GM12878 (cell line): ENCODE results near the gene PGBD5. TPM values are rescaled to one million over a fixed set of nuclear protein-coding genes. Genes with fewer than 3 reads are reported as not detected.

Source experiments
- ATAC-seq: fragments of 200-7000 bp; cut with Tn5 transposase; 3 replicates; pipeline ENCODE4 v1.9.1; 2020; ENCODE audit warnings: mild to moderate bottlenecking, moderate library complexity
- BruUV-seq: library from RNA; stranded (reverse); fragments of 400-500 nt; replicated peaks from 2 replicates; lab custom pipeline; 2021; lab: Mats Ljungman, UMichigan
- CTCF ChIA-PET: fragments of 300-600 bp; sonication (Branson Sonifier 250); formaldehyde crosslinking; extraction: SDS; loops from one replicate; lab custom pipeline; 2021; ENCODE audit warnings: inconsistent platforms; lab: Yijun Ruan, JAX
- POLR2A ChIA-PET: fragments of 350-600 bp; formaldehyde crosslinking; extraction: SDS; loops from one replicate; lab custom pipeline; 2021; ENCODE audit warnings: inconsistent platforms; lab: Charles Lee
- RAD21 ChIA-PET: fragments of 300-600 bp; sonication (Branson Sonifier 250); formaldehyde crosslinking; loops from one replicate; lab custom pipeline; 2023; ENCODE audit warnings: antibody characterized with exemption; ENCODE audit not compliant: unreplicated experiment; lab: Charles Lee
- SMC1A ChIA-PET: fragments of 300-600 bp; sonication (Branson Sonifier 250); formaldehyde crosslinking; loops from one replicate; lab custom pipeline; 2023; ENCODE audit not compliant: unreplicated experiment, uncharacterized antibody; lab: Charles Lee
- DNase-seq: peaks from one replicate; pipeline ENCODE4 v3.0.0-alpha.2; 2011; ENCODE audit warnings: low read depth, low spot score
- FAIRE-seq: peaks from 3 replicates; lab custom pipeline; 2011; peaks lifted over from hg19 to GRCh38; lab: Jason Lieb, UNC
- H2AFZ ChIP-seq: 2 replicates; pipeline ENCODE4 v1.6.0; 2011; ENCODE audit warnings: low read depth, low read length, control low read depth; ENCODE audit not compliant: control insufficient read depth
- H3K27ac ChIP-seq: 2 replicates; pipeline ENCODE4 v1.5.1; 2011; ENCODE audit warnings: control low read depth; ENCODE audit not compliant: control insufficient read depth, insufficient read depth
- H3K27me3 ChIP-seq, 2 experiments: replicated peaks in 1 of 2; 2 replicates each; pipeline versions ENCODE4 v1.6.0 to v1.6.1; 2011; ENCODE audit warnings: low read length in 1 of 2; ENCODE audit not compliant: control insufficient read depth in 2 of 2, insufficient read depth in 2 of 2
- H3K36me3 ChIP-seq, 2 experiments: 2 replicates each; pipeline ENCODE4 v1.5.1; 2011; ENCODE audit warnings: low read length in 1 of 2; ENCODE audit not compliant: control insufficient read depth in 2 of 2, insufficient read depth in 2 of 2
- H3K4me1 ChIP-seq: 2 replicates; pipeline ENCODE4 v1.6.1; 2011; ENCODE audit warnings: mild to moderate bottlenecking, low read length, moderate library complexity, mixed read lengths; ENCODE audit not compliant: control insufficient read depth, insufficient read depth
- H3K4me2 ChIP-seq: 2 replicates; pipeline ENCODE4 v1.6.0; 2011; ENCODE audit warnings: control low read depth; ENCODE audit not compliant: control insufficient read depth, insufficient read depth
- H3K4me3 ChIP-seq: fragments of 200-600 bp; sonication (generic); 2 replicates; pipeline ENCODE4 v1.5.1; 2016
- H3K79me2 ChIP-seq: 2 replicates; pipeline ENCODE4 v1.6.0; 2011; ENCODE audit warnings: low read length; ENCODE audit not compliant: control insufficient read depth, insufficient read depth
- H3K9ac ChIP-seq: 2 replicates; pipeline ENCODE4 v1.8.0; 2011; ENCODE audit warnings: low read length, control low read depth, mixed read lengths; ENCODE audit not compliant: control insufficient read depth, insufficient read depth
- H3K9me3 ChIP-seq: replicated peaks from 3 replicates; pipeline ENCODE4 v1.5.1; 2011; ENCODE audit warnings: mild to moderate bottlenecking, low read length; ENCODE audit not compliant: control insufficient read depth, insufficient read depth
- H4K20me1 ChIP-seq: 2 replicates; pipeline ENCODE4 v1.6.0; 2011; ENCODE audit not compliant: control insufficient read depth, insufficient read depth
- ATF7 ChIP-seq: fragments of 450-650 bp; IDR thresholded peaks from 2 replicates; pipeline ENCODE4 v1.6.1; 2016; ENCODE audit warnings: low read depth, mild to moderate bottlenecking
- DPF2 ChIP-seq: fragments of 450-650 bp; IDR thresholded peaks from 2 replicates; pipeline ENCODE4 v1.6.1; 2017; ENCODE audit warnings: mild to moderate bottlenecking
- MXI1 ChIP-seq: fragments of 150-350 bp; IDR thresholded peaks from 2 replicates; pipeline ENCODE4 v1.6.1; 2011; ENCODE audit warnings: low read depth, mild to moderate bottlenecking, inconsistent platforms, low read length, improper control_type of control experiment
- RB1 ChIP-seq: fragments of 450-650 bp; formaldehyde crosslinking; IDR thresholded peaks from 2 replicates; pipeline ENCODE4 v1.6.1; 2017; ENCODE audit warnings: mild to moderate bottlenecking, borderline replicate concordance
- SMAD1 ChIP-seq: fragments of 450-650 bp; IDR thresholded peaks from 2 replicates; pipeline ENCODE4 v1.6.1; 2018; ENCODE audit warnings: mild to moderate bottlenecking, low read depth; ENCODE audit not compliant: partially characterized antibody
- STAT3 ChIP-seq: IDR thresholded peaks from 2 replicates; pipeline ENCODE4 v1.6.1; 2011; ENCODE audit warnings: low read depth, low read length, improper control_type of control experiment
- TCF12 ChIP-seq: IDR thresholded peaks from 2 replicates; pipeline ENCODE4 v1.6.1; 2011; ENCODE audit warnings: low read depth, mild to moderate bottlenecking, low read length
- ZNF24 ChIP-seq: fragments of 450-650 bp; IDR thresholded peaks from 2 replicates; pipeline ENCODE4 v1.6.1; 2017; ENCODE audit warnings: antibody characterized with exemption, mild to moderate bottlenecking
- ZNF622 ChIP-seq: fragments of 450-650 bp; IDR thresholded peaks from 2 replicates; pipeline ENCODE4 v1.6.1; 2017; ENCODE audit warnings: mild to moderate bottlenecking, inconsistent platforms
- WGBS: methylation state at CpG from one replicate; pipeline ENCODE4 v1.1.6; 2016; ENCODE audit warnings: low lambda C conversion rate; ENCODE audit not compliant: insufficient replicate concordance, insufficient coverage; ENCODE audit errors: missing lambda C conversion rate; 5-methylcytosine and 5-hydroxymethylcytosine counted together
- in situ Hi-C: fragments of 300-500 bp; cut with MboI; formaldehyde crosslinking; loops from 9 replicates; pipeline ENCODE4 v1.14.3; 2018; ENCODE audit warnings: mixed read lengths
- intact Hi-C: fragments of 100-400 bp; cut with micrococcal nuclease; formaldehyde crosslinking; loops from one replicate; pipeline ENCODE4 v1.14.2; 2022; ENCODE audit not compliant: unreplicated experiment
- polyA plus RNA-seq, 11 experiments: library from polyadenylated mRNA; depleted of rRNA in 4 of 11; unstranded in 6 of 11; stranded (reverse) in 5 of 11; fragments of >200 nt; fragmentation: Nextera tagmentation in 4 of 11; fragmentation: Illumina TruSeq in 1 of 11; extraction: Ambion mirVana in 4 of 11; extraction: Trizol in 1 of 11; gene quantifications; 1 replicate in 1 of 11; 2 replicates in 10 of 11; pipeline versions ENCODE4 v1.2.1 to v1.2.3, GENCODE V29; 2011 to 2016; ENCODE audit warnings: inconsistent platforms in 2 of 11, missing spikeins in 2 of 11, low read depth in 1 of 11
- total RNA-seq, 4 experiments: library from RNA; depleted of rRNA in 3 of 4; stranded (reverse); fragments of >200 nt in 3 of 4; fragmentation: Illumina TruSeq in 1 of 4; extraction: Trizol in 1 of 4; gene quantifications; 2 replicates each; pipeline versions ENCODE4 v1.2.1 to v1.2.3, GENCODE V29; 2013 to 2021
- TF ChIP-seq, protein P1 (sequence below): IDR thresholded peaks from 2 replicates; pipeline ENCODE4 v1.6.1; 2012; ENCODE audit warnings: mild to moderate bottlenecking, low read depth, low read length
- TF ChIP-seq, protein P2 (sequence below): fragments of 450-650 bp; IDR thresholded peaks from 2 replicates; pipeline ENCODE4 v1.6.1; 2018; ENCODE audit warnings: borderline replicate concordance, mild to moderate bottlenecking; ENCODE audit not compliant: partially characterized antibody
- TF ChIP-seq, protein P3 (sequence below): IDR thresholded peaks from 2 replicates; pipeline ENCODE4 v1.6.1; 2011; ENCODE audit warnings: mild to moderate bottlenecking, low read depth, low read length, moderate library complexity; ENCODE audit not compliant: insufficient replicate concordance

PGBD5 gene
- total and polyA plus RNA-seq, 10 of the 15 experiments (the other 5 are each of a cell fraction or from before 2014, with no cell fraction given), result 0.03 TPM; not detected in 9

DNA sequence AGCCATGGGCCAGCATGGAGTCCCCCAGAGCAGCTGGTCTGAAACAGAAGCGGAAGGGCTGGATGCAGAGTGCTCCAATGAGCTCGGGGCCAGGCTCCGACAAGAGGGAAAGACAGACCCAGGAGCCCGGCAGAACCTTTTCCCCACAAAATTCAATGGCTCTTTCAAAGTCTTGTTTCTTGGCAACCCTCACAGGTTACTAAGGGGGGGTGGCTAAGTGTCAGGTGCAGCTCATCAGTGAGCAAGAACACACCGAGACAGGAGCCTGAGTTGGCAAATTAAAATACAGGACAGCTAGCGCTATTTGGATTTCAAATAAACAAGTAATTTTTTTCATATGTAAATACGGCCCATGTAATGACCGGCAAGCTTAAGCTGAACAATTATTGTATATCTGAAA is 27.3 kb downstream of the PGBD5 start:
- Histone ChIP-seq H3K79me2 (no peaks in the 10 kb centered on the region), H2AFZ (no peak overlapping the region), H3K4me1 (no peaks in the 10 kb centered on the region), H3K9me3 (no peaks in the 10 kb centered on the region), H3K36me3 (no peaks in the 10 kb centered on the region), H3K27ac (no peak overlapping the region), H3K9ac (no peak overlapping the region), H3K27me3 (no peaks in the 10 kb centered on the region; a peak in 1 of 4 replicates), H3K4me2 (no peak overlapping the region), H3K4me3 (no peak overlapping the region), H4K20me1 (no peaks in the 10 kb centered on the region)
- ChIA-PET RAD21 (no interaction called here), CTCF (no interaction called here), SMC1A (no interaction called here), POLR2A (no interaction called here)
- TF ChIP-seq STAT3 (no peak), RB1 (no peak)
- in situ Hi-C loops, result no loop called here
- ATAC-seq (no peak), FAIRE-seq (no peak), DNase-seq (no peak)
- no TSS peak for BruUV-seq
- intact Hi-C loops, result no loop called here
- WGBS, result 59% methylated on average over 8 of the region's 8 CpGs

DNA sequence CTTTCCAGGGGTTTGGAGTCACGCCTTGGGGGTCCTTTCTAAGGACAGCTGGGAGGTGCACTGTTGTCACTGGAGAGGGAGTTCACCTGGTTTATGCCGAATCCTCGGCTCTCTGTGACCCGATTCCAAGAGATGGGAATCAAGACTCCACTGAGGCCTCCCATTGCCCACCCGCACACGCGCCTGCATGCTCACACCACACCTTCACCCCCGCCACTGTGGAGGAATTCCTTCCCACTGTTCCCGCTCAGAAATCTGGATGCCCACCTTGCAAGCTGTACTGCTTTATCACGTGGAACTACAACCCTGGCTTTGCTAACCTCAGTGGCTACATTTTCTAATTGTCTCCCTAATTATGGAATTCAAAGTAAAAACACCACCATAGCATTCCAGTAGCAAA is 29.2 kb downstream of the PGBD5 start:
- 56% methylated on average over 10 of the region's 10 CpGs for WGBS
- H3K4me3 ChIP-seq, result no peak overlapping the region
- POLR2A ChIA-PET, result no interaction called here
- no peaks in the 10 kb centered on the region for H3K79me2 ChIP-seq
- in situ Hi-C loops (no loop called here), intact Hi-C loops (no loop called here)
- no peak overlapping the region for H3K9ac ChIP-seq
- H3K36me3 ChIP-seq, result no peaks in the 10 kb centered on the region
- SMC1A ChIA-PET, result no interaction called here
- RAD21 ChIA-PET, result no interaction called here
- no peaks in the 10 kb centered on the region for H4K20me1 ChIP-seq
- H3K27ac ChIP-seq, result no peak overlapping the region
- H3K4me1 ChIP-seq, result no peaks in the 10 kb centered on the region
- H3K9me3 ChIP-seq, result no peaks in the 10 kb centered on the region
- CTCF ChIA-PET, result no interaction called here
- no TSS peak for BruUV-seq
- no peak for FAIRE-seq
- no peak overlapping the region for H2AFZ ChIP-seq
- DNase-seq, result no peak
- no peak for ATAC-seq
- H3K27me3 ChIP-seq, result no peaks in the 10 kb centered on the region; a peak in 1 of 4 replicates
- H3K4me2 ChIP-seq, result no peak overlapping the region
- TF ChIP-seq ZNF24, result no peak
- no peak for TF ChIP-seq MXI1
- no peak for TF ChIP-seq DPF2
- no peak for TF ChIP-seq SMAD1
- TF ChIP-seq ZNF622, result no peak
- TF ChIP-seq, protein P1, sequence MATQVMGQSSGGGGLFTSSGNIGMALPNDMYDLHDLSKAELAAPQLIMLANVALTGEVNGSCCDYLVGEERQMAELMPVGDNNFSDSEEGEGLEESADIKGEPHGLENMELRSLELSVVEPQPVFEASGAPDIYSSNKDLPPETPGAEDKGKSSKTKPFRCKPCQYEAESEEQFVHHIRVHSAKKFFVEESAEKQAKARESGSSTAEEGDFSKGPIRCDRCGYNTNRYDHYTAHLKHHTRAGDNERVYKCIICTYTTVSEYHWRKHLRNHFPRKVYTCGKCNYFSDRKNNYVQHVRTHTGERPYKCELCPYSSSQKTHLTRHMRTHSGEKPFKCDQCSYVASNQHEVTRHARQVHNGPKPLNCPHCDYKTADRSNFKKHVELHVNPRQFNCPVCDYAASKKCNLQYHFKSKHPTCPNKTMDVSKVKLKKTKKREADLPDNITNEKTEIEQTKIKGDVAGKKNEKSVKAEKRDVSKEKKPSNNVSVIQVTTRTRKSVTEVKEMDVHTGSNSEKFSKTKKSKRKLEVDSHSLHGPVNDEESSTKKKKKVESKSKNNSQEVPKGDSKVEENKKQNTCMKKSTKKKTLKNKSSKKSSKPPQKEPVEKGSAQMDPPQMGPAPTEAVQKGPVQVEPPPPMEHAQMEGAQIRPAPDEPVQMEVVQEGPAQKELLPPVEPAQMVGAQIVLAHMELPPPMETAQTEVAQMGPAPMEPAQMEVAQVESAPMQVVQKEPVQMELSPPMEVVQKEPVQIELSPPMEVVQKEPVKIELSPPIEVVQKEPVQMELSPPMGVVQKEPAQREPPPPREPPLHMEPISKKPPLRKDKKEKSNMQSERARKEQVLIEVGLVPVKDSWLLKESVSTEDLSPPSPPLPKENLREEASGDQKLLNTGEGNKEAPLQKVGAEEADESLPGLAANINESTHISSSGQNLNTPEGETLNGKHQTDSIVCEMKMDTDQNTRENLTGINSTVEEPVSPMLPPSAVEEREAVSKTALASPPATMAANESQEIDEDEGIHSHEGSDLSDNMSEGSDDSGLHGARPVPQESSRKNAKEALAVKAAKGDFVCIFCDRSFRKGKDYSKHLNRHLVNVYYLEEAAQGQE, result no peak
- TF ChIP-seq, protein P2, sequence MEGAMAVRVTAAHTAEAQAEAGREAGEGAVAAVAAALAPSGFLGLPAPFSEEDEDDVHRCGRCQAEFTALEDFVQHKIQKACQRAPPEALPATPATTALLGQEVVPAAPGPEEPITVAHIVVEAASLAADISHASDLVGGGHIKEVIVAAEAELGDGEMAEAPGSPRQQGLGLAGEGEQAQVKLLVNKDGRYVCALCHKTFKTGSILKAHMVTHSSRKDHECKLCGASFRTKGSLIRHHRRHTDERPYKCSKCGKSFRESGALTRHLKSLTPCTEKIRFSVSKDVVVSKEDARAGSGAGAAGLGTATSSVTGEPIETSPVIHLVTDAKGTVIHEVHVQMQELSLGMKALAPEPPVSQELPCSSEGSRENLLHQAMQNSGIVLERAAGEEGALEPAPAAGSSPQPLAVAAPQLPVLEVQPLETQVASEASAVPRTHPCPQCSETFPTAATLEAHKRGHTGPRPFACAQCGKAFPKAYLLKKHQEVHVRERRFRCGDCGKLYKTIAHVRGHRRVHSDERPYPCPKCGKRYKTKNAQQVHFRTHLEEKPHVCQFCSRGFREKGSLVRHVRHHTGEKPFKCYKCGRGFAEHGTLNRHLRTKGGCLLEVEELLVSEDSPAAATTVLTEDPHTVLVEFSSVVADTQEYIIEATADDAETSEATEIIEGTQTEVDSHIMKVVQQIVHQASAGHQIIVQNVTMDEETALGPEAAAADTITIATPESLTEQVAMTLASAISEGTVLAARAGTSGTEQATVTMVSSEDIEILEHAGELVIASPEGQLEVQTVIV, result no peak
- TF ChIP-seq TCF12, result no peak
- TF ChIP-seq, protein P3, sequence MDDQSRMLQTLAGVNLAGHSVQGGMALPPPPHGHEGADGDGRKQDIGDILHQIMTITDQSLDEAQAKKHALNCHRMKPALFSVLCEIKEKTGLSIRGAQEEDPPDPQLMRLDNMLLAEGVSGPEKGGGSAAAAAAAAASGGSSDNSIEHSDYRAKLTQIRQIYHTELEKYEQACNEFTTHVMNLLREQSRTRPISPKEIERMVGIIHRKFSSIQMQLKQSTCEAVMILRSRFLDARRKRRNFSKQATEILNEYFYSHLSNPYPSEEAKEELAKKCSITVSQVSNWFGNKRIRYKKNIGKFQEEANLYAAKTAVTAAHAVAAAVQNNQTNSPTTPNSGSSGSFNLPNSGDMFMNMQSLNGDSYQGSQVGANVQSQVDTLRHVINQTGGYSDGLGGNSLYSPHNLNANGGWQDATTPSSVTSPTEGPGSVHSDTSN, result no peak
- no peak for TF ChIP-seq ATF7
